HepG2 (cell line): ENCODE data around the gene GSK3A. TPM values are rescaled to one million over a fixed set of nuclear protein-coding genes. Genes with fewer than 3 reads are reported as not detected.

Source experiments
- ATAC-seq: fragments of 200-7000 bp; cut with Tn5 transposase; 3 replicates; pipeline ENCODE4 v1.9.1; 2020; ENCODE audit warnings: mild to moderate bottlenecking, moderate library complexity
- BruUV-seq: library from RNA; stranded (reverse); fragments of 400-500 nt; replicated peaks from 2 replicates; lab custom pipeline; 2021; lab: Mats Ljungman, UMichigan
- CTCF ChIA-PET: fragments of 300-600 bp; formaldehyde crosslinking; extraction: SDS; loops from one replicate; lab custom pipeline; 2021; ENCODE audit warnings: low total read pairs, inconsistent platforms, low intra/inter-chr PET ratio; lab: Yijun Ruan, JAX
- POLR2A ChIA-PET: fragments of 350-600 bp; sonication (Branson Sonifier 250); formaldehyde crosslinking; loops from one replicate; lab custom pipeline; 2020; ENCODE audit warnings: antibody characterized with exemption, inconsistent platforms; lab: Yijun Ruan, JAX
- DNase-seq: peaks from one replicate; pipeline ENCODE4 v3.0.0-alpha.2; 2015; ENCODE audit warnings: low spot score
- FAIRE-seq: peaks from 3 replicates; lab custom pipeline; 2011; peaks lifted over from hg19 to GRCh38; lab: Jason Lieb, UNC
- H2AFZ ChIP-seq: one replicate; pipeline ENCODE4 v1.6.1; 2011; ENCODE audit warnings: low read length, inconsistent platforms
- H3K27ac ChIP-seq: fragments of 300-600 bp; 3 replicates; pipeline ENCODE4 v1.8.0; 2011; ENCODE audit warnings: mixed run types, mild to moderate bottlenecking, mixed read lengths, low read length, inconsistent platforms; ENCODE audit not compliant: insufficient read depth; ENCODE audit errors: extremely low read length
- H3K27me3 ChIP-seq, 2 experiments: fragments of 200-600 bp in 1 of 2; 2 replicates in 1 of 2; 3 replicates in 1 of 2; pipeline versions ENCODE4 v1.6.0 to v1.8.0; 2011; ENCODE audit warnings: low read length in 2 of 2, mild to moderate bottlenecking in 2 of 2, moderate library complexity in 2 of 2, inconsistent platforms in 1 of 2; ENCODE audit not compliant: insufficient read depth in 2 of 2, control insufficient read depth in 1 of 2
- H3K36me3 ChIP-seq, 2 experiments: fragments of 200-600 bp in 1 of 2; replicated peaks in 1 of 2; 2 replicates in 1 of 2; 3 replicates in 1 of 2; pipeline versions ENCODE4 v1.5.1 to v1.8.0; 2011; ENCODE audit warnings: low read length in 2 of 2, inconsistent platforms in 1 of 2; ENCODE audit not compliant: insufficient read depth in 2 of 2, control insufficient read depth in 1 of 2
- H3K4me1 ChIP-seq: 2 replicates; pipeline ENCODE4 v1.5.1; 2012; ENCODE audit warnings: low read length, inconsistent platforms; ENCODE audit not compliant: insufficient read depth
- H3K4me2 ChIP-seq: 2 replicates; pipeline ENCODE4 v1.6.0; 2011; ENCODE audit warnings: low read depth, low read length, inconsistent platforms
- H3K4me3 ChIP-seq, 3 experiments: fragments of 200-600 bp in 1 of 3; sonication (generic), shearing (Covaris generic) in 1 of 3; replicated peaks in 1 of 3; 2 replicates each; pipeline ENCODE4 v1.5.1; 2011 to 2016; ENCODE audit warnings: low read length in 3 of 3, inconsistent platforms in 2 of 3, low read depth in 2 of 3, mild to moderate bottlenecking in 2 of 3, control low read depth in 1 of 3, mixed read lengths in 1 of 3; ENCODE audit not compliant: insufficient read depth in 1 of 3
- H3K79me2 ChIP-seq: one replicate; pipeline ENCODE4 v1.6.1; 2011; ENCODE audit warnings: low read length, inconsistent platforms; ENCODE audit not compliant: insufficient read depth
- H3K9ac ChIP-seq: 2 replicates; pipeline ENCODE4 v1.6.0; 2011; ENCODE audit warnings: mild to moderate bottlenecking, low read depth, low read length, inconsistent platforms; ENCODE audit not compliant: insufficient read depth
- H3K9me3 ChIP-seq: 2 replicates; pipeline ENCODE4 v1.5.1; 2012; ENCODE audit warnings: mild to moderate bottlenecking, low read length
- H4K20me1 ChIP-seq: 2 replicates; pipeline ENCODE4 v1.6.0; 2011; ENCODE audit warnings: inconsistent platforms, mild to moderate bottlenecking, low read length, moderate library complexity; ENCODE audit not compliant: insufficient read depth
- HNRNPK ChIP-seq: fragments of 200-400 bp; formaldehyde crosslinking; IDR thresholded peaks from 2 replicates; pipeline ENCODE4 v1.6.1; 2018; ENCODE audit warnings: low read length, low read depth, moderate library complexity, mild to moderate bottlenecking; ENCODE audit not compliant: poor library complexity, severe bottlenecking
- KLF13 ChIP-seq: sonication (generic); formaldehyde crosslinking; IDR thresholded peaks from 2 replicates; pipeline ENCODE4 v1.4.0; 2020; ENCODE audit warnings: mild to moderate bottlenecking, missing genetic modification reagents
- SKI ChIP-seq: fragments of 450-650 bp; IDR thresholded peaks from one replicate; pipeline ENCODE4 v1.6.1; 2018; ENCODE audit warnings: mild to moderate bottlenecking; ENCODE audit not compliant: partially characterized antibody
- SNAPC4 ChIP-seq: sonication (generic); formaldehyde crosslinking; IDR thresholded peaks from 2 replicates; pipeline ENCODE4 v1.4.0; 2020; ENCODE audit warnings: mild to moderate bottlenecking, missing genetic modification reagents
- ZNF891 ChIP-seq: sonication (generic); formaldehyde crosslinking; IDR thresholded peaks from 2 replicates; pipeline ENCODE4 v1.5.0; 2020; ENCODE audit warnings: mild to moderate bottlenecking, missing genetic modification reagents
- WGBS: methylation state at CpG from one replicate; pipeline ENCODE4 v1.1.6; 2017; ENCODE audit warnings: low lambda C conversion rate; 5-methylcytosine and 5-hydroxymethylcytosine counted together
- in situ Hi-C: cut with HindIII; loops from 2 replicates; pipeline ENCODE4 v1.10.0; 2017; ENCODE audit warnings: low pct_unique_long_range_greater_than_20kb; ENCODE audit not compliant: extremely low pct_ligation_motif_present
- intact Hi-C: fragments of 100-400 bp; cut with micrococcal nuclease; formaldehyde crosslinking; loops from one replicate; pipeline ENCODE4 v1.10.0; 2022; ENCODE audit not compliant: unreplicated experiment
- polyA plus RNA-seq, 8 experiments: library from polyadenylated mRNA; depleted of rRNA in 3 of 8; stranded (reverse) in 7 of 8; unstranded in 1 of 8; fragments of >200 nt; fragmentation: Illumina TruSeq in 4 of 8; extraction: Trizol in 4 of 8; gene quantifications; 2 replicates each; pipeline versions ENCODE4 v1.2.1 to v1.2.3, GENCODE V29; 2011 to 2016; ENCODE audit warnings: low read depth in 4 of 8, missing spikeins in 1 of 8, mixed read lengths in 1 of 8; ENCODE audit not compliant: insufficient read depth in 1 of 8
- total RNA-seq, 5 experiments: library from RNA; depleted of rRNA; stranded (reverse); fragments of >200 nt; fragmentation: Illumina TruSeq; extraction: Trizol; gene quantifications; 2 replicates each; pipeline ENCODE4 v1.2.3, GENCODE V29; 2016; ENCODE audit warnings: low read depth in 1 of 5

GSK3A gene
- total and polyA plus RNA-seq, 2 of the 13 experiments (the other 11 are each of a cell fraction or from before 2014, with no cell fraction given), result 16.9 to 52.5 TPM

GRCh38 chr19:42245231-42245630 is 2.8 kb upstream of the GSK3A start:
- no TSS peak for BruUV-seq
- Histone ChIP-seq H3K27me3 (no peaks in the 10 kb centered on the region; a peak in 1 of 5 replicates), H3K9me3 (no peaks in the 10 kb centered on the region), H2AFZ (no peak overlapping the region), H3K4me3 (peak overlapping the region in 1 of 3 experiments; percentile 51; a peak in 2 of 6 replicates), H3K36me3 (peaks cover 7 to 20% of the 10 kb centered on the region in 2 experiments; a peak in 3 of 5 replicates), H3K79me2 (peaks cover 22% of the 10 kb centered on the region), H3K9ac (peak overlapping the region; percentile 44), H3K4me1 (peaks cover 57% of the 10 kb centered on the region), H4K20me1 (peaks cover 21% of the 10 kb centered on the region; the same call in 1 of the 2 replicates), H3K4me2 (peak overlapping the region; percentile 94), H3K27ac (no peak overlapping the region)
- CTCF ChIA-PET, result interaction anchor here (1.1 to 4.3 kb wide), 5 partner anchors 34 to 51 kb away, joined by 3 to 34 read pairs (median 6); no protein-coding TSS in a partner anchor
- ATAC-seq, result no peak
- no peak for DNase-seq
- TF ChIP-seq KLF13 (CRISPR knock-in tag) (no peak), SNAPC4 (peak; percentile 1; the same call in 1 of the 2 replicates), HNRNPK (no peak), SKI (no peak), ZNF891 (CRISPR knock-in tag) (0 out of 2 replicates have a peak, but pooled peaks have one; percentile 0)
- no peak for FAIRE-seq
- POLR2A ChIA-PET, result interaction anchor here (1.0 to 6.6 kb wide), 8 partner anchors 8 to 57 kb away, joined by 3 to 117 read pairs (median 6); partner anchors contain the start of genes PAFAH1B3 and PRR19
- in situ Hi-C loops, result no loop called here
- 78% methylated on average over 10 of the region's 10 CpGs for WGBS
- intact Hi-C loops, result loop anchor here (2.0 kb wide), 1 partner anchor 38 kb away; no protein-coding TSS in a partner anchor
